ENCODE data around the gene FCRL5.
"Not testable (repeated sequence)": the region's sequence is repeated elsewhere in the genome, so short reads cannot be mapped to it uniquely, and the experiment has no call there.

FCRL5 gene

GRCh38 chr1:157562515-157562914 is 10.2 kb upstream of the FCRL5 start:
- TF ChIP-seq TSHZ2 (CRISPR knock-in tag; IDR thresholded peaks at IDR 0.05) (no peak), CSDC2 (CRISPR knock-in tag; IDR thresholded peaks at IDR 0.05) (no peak), POU6F1 (CRISPR knock-in tag; IDR thresholded peaks at IDR 0.05; ENCODE audit: borderline replicate concordance, low read depth) (no peak), ISL1 (CRISPR knock-in tag; IDR thresholded peaks at IDR 0.05) (no peak), TOX (CRISPR knock-in tag; IDR thresholded peaks at IDR 0.05; ENCODE audit: borderline replicate concordance) (no peak), PPARA (CRISPR knock-in tag; IDR thresholded peaks at IDR 0.05; ENCODE audit: borderline replicate concordance) (no peak), SNAI2 (CRISPR knock-in tag; IDR thresholded peaks at IDR 0.05) (no peak), ZC3H10 (CRISPR knock-in tag; IDR thresholded peaks at IDR 0.05) (no peak)
- ATAC-seq: no peak

GRCh38 chr1:157558119-157558518 is 5.8 kb upstream of the FCRL5 start:
- TF ChIP-seq, protein P1, sequence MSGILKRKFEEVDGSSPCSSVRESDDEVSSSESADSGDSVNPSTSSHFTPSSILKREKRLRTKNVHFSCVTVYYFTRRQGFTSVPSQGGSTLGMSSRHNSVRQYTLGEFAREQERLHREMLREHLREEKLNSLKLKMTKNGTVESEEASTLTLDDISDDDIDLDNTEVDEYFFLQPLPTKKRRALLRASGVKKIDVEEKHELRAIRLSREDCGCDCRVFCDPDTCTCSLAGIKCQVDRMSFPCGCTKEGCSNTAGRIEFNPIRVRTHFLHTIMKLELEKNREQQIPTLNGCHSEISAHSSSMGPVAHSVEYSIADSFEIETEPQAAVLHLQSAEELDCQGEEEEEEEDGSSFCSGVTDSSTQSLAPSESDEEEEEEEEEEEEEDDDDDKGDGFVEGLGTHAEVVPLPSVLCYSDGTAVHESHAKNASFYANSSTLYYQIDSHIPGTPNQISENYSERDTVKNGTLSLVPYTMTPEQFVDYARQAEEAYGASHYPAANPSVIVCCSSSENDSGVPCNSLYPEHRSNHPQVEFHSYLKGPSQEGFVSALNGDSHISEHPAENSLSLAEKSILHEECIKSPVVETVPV (CRISPR knock-in tag; IDR thresholded peaks at IDR 0.05): no peak
- TF ChIP-seq, protein P2, sequence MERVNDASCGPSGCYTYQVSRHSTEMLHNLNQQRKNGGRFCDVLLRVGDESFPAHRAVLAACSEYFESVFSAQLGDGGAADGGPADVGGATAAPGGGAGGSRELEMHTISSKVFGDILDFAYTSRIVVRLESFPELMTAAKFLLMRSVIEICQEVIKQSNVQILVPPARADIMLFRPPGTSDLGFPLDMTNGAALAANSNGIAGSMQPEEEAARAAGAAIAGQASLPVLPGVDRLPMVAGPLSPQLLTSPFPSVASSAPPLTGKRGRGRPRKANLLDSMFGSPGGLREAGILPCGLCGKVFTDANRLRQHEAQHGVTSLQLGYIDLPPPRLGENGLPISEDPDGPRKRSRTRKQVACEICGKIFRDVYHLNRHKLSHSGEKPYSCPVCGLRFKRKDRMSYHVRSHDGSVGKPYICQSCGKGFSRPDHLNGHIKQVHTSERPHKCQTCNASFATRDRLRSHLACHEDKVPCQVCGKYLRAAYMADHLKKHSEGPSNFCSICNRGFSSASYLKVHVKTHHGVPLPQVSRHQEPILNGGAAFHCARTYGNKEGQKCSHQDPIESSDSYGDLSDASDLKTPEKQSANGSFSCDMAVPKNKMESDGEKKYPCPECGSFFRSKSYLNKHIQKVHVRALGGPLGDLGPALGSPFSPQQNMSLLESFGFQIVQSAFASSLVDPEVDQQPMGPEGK (CRISPR knock-in tag; IDR thresholded peaks at IDR 0.05; ENCODE audit: borderline replicate concordance): no peak
- TF ChIP-seq RARB (CRISPR knock-in tag; IDR thresholded peaks at IDR 0.05): no peak
- no peak for TF ChIP-seq CREB5 (CRISPR knock-in tag; IDR thresholded peaks at IDR 0.05; ENCODE audit: low read depth)
- TF ChIP-seq TSHZ2 (CRISPR knock-in tag; IDR thresholded peaks at IDR 0.05): no peak
- no peak for TF ChIP-seq OSR1 (CRISPR knock-in tag; IDR thresholded peaks at IDR 0.05)
- TF ChIP-seq TCF4 (CRISPR knock-in tag; IDR thresholded peaks at IDR 0.05; ENCODE audit: borderline replicate concordance): no peak
- TF ChIP-seq ISL1 (CRISPR knock-in tag; IDR thresholded peaks at IDR 0.05): no peak
- no peak for ATAC-seq

GRCh38 chr1:157548081-157548480 is 4.2 kb downstream of the FCRL5 start:
- ATAC-seq: not testable (repeated sequence)

- no peak for ATAC-seq
- TF ChIP-seq TOX (CRISPR knock-in tag; IDR thresholded peaks at IDR 0.05; ENCODE audit: borderline replicate concordance): no peak
- TF ChIP-seq CSDC2 (CRISPR knock-in tag; IDR thresholded peaks at IDR 0.05): no peak
- no peak for TF ChIP-seq BACH2 (CRISPR knock-in tag; IDR thresholded peaks at IDR 0.05; ENCODE audit: borderline replicate concordance)
- no peak for TF ChIP-seq RARB (CRISPR knock-in tag; IDR thresholded peaks at IDR 0.05)
- no peak for TF ChIP-seq CREB5 (CRISPR knock-in tag; IDR thresholded peaks at IDR 0.05; ENCODE audit: low read depth)
- TF ChIP-seq, protein P2 (CRISPR knock-in tag; IDR thresholded peaks at IDR 0.05; ENCODE audit: borderline replicate concordance): no peak
- TF ChIP-seq PPARA (CRISPR knock-in tag; IDR thresholded peaks at IDR 0.05; ENCODE audit: borderline replicate concordance): no peak
These were observed 9.6 kb downstream of the FCRL5 start for GRCh38 chr1:157542676-157543075.
